SH-SY5Y (cell line): ENCODE measurements around the gene SLC38A8.

Source experiments
- GATA2 ChIP-seq: IDR thresholded peaks from 2 replicates; pipeline ENCODE4 v1.6.1; 2011; ENCODE audit warnings: mild to moderate bottlenecking, low read depth, low read length
- GATA3 ChIP-seq: IDR thresholded peaks from 2 replicates; pipeline ENCODE4 v1.6.1; 2011; ENCODE audit warnings: low read depth, mild to moderate bottlenecking, low read length, moderate library complexity

Gene SLC38A8

DNA sequence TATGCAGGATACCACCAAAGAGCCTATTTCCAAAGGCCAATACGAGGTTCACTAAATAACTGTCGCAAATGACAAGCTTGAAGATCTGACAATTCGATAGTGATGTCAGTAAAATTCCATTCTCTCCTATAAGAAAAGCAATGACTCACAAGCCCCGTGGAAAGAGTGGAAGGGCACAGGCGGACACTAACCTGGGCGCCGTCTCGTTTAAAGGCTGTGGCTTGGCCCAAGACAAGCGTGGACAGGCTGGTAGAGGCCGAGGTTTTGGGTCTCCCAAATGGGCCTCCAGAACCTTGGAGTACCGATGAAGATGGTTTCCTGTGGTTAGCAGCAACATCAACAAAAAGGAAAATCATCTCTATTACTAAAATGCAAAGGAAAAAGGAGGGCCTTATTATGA, 16.5 kb upstream of the SLC38A8 start:
- TF ChIP-seq GATA3 (no peak), GATA2 (no peak)

DNA sequence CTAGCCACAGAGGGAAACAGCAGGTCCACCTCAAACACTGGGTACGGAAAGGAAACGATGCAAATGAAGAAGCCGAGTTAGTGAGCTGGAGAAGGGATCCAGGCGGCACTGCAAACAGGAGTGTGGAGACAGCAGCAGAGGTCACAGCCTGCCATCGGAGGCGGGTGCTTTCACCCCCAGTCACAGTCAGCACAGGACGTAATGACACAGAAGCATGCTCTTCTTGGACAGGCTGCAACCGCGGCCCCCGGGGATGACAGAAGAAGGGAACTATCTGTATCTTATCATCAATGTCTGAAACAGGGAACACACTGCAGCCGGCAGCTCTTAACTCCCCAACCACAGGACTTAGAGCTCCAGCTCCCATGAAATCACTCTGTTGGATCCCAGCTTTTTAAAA, 16.1 kb upstream of the SLC38A8 start:
- TF ChIP-seq GATA2 (no peak), GATA3 (no peak)

DNA sequence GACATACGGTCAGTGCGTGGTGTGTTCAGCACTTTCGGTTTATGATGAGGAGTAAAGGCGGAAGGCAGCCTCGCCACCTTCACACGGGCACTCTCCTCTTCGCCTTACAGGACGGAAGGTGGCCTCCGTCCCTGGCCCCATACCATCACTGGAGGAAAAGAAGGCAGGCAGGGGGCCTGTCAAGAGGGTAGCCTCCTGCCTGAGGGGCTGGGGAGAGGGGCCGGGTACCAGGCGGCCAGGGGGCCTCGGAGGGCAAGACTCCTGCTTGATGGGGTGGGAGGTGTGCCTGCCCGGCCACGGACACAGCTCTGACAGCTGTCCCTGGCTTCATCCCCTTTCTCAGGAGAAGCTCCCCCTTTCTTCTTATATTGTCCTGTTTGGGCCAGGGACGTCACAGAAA, 15.6 kb upstream of the SLC38A8 start:
- no peak for TF ChIP-seq GATA3
- TF ChIP-seq GATA2, result no peak

DNA sequence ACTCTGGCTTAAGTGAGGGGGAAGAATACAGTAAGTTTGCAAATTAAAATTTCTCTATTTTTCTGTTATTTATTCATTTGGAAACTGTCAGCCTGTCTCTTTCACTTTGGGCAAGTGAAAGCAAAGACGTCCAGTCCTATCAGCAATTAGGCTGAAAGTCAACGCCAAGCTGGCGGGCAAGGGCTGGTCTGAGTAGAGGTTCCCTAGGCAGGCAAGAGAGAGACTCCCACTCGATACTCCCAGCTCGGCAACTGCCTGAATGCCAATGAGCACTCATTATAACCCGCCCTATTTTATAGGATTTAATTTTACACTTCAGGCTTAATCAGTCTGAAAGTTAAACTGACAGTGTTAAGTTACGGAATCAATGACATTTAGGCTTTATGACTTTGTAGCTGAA, 14.3 kb upstream of the SLC38A8 start:
- no peak for TF ChIP-seq GATA2
- TF ChIP-seq GATA3, result no peak

DNA sequence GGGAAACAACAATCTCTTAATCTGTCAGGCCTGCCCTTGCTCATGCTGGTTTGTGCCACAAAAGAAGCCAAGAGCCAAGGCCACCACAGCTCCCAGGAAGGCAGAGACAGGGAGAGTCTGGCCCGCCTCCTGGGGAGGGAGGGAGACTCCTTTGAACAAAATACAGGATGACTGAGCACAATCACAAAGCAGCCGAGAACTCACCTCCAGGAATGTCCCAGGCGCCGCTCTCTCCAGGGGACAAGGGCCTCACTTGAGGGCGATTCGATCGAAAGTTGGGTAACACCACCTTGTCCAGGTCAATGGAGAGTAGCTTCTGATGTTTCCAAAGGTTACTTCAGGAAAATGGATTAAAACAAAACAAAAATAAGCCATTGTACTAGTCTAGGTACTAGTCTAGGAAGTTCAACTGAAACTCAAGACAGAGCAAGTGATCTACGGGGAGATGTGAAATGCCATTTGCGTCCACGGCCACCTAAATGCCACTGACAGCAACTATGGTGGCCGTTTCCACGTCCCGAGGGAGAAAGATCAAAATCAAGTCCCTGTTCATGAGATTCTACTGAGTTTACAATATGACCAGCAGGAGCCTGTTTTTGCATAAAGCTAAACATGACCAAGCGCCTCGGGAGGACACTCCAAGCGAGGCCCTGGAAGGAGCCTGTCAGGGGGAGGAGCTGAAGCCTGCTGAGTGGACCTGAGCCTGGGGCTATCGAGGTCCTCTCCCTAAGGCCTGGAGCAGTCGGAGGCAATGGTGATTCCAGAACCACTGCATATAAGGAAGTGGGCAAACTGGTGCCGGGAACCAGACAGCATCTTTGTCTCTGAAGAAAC, 13.4 kb upstream of the SLC38A8 start:
- TF ChIP-seq GATA3 (no peak), GATA2 (no peak)

- TF ChIP-seq GATA2, result no peak
- no peak for TF ChIP-seq GATA3
Observed at GRCh38 chr16:84055366-84055765, 12.8 kb upstream of the SLC38A8 start.

DNA sequence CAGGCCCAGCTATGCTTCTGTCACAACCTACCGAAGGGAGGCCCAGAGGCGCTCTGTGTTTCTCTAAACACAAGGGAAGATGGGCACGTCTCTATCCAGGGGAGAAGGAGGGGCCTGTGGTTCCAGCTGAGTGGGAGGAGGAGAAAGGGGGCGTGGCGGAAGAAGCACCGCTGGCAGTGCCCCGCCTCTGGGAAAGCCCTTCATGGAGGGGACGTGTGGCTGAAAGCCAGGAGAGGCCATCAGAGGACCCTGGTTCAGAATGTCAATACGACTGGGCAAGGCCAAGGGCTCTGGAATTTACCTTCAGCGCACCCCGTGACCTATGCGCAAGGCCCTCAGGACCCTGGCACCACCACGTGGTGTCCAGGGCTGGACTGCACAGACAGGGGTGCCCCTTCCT, 12.3 kb upstream of the SLC38A8 start:
- TF ChIP-seq GATA3, result no peak
- TF ChIP-seq GATA2, result no peak

DNA sequence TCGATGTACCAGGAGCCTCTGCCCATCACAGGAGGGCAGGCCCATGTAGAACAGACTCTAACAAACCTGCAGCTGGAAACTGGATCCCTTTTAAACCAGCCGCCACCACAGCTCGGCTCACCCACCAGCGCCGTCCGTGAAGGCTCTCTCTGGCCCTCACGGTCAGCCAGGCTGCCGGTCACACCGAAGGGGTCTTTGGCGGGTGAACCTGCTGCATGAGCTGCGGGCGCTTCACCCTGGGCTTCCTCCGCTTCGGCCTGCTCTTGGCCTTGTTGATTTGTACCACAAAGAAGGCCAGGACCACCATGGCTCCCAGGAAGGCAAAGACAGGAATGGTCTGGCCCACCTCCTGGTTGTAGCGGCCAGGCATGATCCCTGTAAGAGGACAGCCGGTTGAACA, 11.7 kb upstream of the SLC38A8 start:
- TF ChIP-seq GATA3 (no peak), GATA2 (no peak)

DNA sequence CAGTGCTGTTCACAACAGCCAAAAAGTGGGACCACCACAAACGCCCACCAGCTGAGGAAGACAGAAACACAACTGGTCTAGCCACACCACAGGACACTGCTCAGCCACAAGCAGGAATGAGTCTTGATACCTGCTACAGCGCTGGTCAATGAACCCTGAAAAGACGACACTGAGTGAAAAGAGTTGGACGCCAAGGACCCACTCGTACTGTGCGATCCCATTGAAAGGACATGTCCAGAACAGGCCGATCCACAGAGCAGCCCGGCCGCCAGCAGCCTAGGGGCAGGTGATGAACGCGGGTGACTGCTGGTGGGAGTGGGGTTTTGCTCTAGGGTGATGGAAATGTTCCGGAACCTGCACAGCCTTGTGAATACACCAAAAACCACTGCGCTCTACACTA, 10.6 kb upstream of the SLC38A8 start:
- TF ChIP-seq GATA2 (no peak), GATA3 (no peak)

DNA sequence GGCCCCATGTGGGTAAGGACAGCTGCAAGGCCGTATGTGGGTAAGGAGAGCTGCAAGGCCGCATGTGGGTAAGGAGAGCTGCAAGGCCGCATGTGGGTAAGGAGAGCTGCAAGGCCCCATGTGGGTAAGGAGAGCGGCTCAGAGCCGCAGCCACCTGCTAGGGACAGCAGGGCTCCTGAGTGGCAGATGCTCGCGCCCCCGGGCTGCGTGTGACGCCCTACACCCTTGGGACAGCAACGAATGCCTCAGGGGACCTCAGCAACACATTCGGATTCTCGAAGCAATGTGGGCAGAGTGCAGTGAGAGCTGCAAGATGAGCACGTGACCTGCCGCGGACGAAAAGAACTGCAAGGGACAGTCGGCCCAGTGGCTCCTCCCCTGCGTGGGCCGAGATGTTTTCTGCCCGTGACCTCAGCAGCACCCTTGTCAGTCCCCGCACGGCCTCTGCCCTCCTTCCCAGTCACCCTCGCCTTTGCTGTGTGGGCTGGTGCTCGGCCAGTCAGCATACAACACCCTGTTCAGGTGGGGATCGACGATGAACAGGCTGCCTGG, 9.6 kb upstream of the SLC38A8 start:
- TF ChIP-seq GATA2 (no peak), GATA3 (no peak)

DNA sequence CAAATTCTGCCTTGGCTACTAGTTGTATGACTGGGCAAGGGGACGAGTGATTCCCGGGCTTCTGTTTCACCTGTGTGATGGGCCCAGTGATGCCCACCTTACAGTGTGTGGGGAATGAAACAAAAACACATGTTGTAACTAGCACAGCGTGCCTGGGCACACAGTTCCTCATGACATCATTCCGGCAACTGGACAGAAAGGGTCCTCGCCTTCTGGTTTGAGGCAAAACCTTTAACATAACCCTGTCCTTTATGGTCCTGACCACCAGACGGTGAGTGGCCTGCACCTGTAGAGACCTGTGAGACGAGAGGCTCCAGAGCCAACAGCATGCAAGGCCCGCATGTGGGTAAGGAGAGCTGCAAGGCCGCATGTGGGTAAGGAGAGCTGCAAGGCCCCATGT, 7.7 kb upstream of the SLC38A8 start:
- TF ChIP-seq GATA3 (no peak), GATA2 (no peak)

- no peak for TF ChIP-seq GATA3
- TF ChIP-seq GATA2, result no peak
Observed at GRCh38 chr16:84049403-84050060, 6.9 kb upstream of the SLC38A8 start.

DNA sequence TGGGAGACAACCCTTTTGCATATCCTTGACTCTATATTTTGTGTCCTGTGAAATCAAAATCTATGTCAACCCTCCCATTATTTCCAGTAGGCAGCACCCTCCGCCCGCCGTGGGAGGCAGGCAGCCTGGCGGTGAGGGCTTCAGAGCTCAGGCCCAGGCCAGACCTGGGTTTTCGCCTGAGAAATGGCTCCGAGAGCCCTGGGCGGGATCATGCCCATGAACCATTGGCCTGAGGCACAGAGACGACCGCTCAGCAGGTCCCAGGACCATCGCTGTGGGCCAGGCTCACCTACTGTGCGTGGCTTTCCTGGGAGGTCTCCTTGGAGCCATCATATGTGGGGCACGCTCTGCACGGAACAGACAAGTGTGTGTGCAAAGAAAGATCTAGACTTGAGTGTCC, 6.3 kb upstream of the SLC38A8 start:
- no peak for TF ChIP-seq GATA2

DNA sequence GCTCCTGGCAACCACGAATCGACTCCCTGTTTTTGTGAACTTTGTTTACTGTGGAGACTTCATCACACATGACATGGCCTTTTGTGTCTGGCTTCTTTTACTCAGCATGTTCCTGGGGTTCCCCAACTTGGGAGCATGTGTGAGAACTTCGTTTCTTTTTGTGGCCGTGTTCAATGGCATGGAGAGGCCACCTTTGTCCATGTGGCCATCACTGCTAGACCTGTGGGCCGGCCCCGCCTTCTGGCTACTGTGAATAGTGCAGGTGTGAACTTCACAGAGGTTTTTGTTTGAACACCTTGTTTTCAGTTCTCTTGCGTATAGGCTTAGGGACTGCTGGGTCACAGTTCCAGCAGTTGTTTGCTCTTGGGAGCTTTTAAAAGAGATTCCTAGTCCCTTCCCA, 5.7 kb upstream of the SLC38A8 start:
- TF ChIP-seq GATA2 (no peak), GATA3 (no peak)

- TF ChIP-seq GATA3 (no peak), GATA2 (no peak)
Observed at GRCh38 chr16:84047626-84048025, 5.0 kb upstream of the SLC38A8 start.
